Activated CD4-positive, alpha-beta T cell treated with anti-CD3 and anti-CD28 coated beads, Interleukin-2, amount 10 ng/mL, durations not matched to agents 24 days and 14 days (primary cell): Measurements from ENCODE around the gene LTK. TPM values are rescaled to one million over a fixed set of nuclear protein-coding genes. Genes with fewer than 3 reads are reported as not detected.

ENCODE experiments used
- DNase-seq: peaks from one replicate; pipeline ENCODE4 v3.0.0; 2022
- H3K27ac Mint-ChIP-seq: one replicate; pipeline ENCODE4 v1.8.0; 2022; ENCODE audit warnings: mild to moderate bottlenecking, mixed read lengths
- H3K27me3 Mint-ChIP-seq: one replicate; pipeline ENCODE4 v1.8.0; 2022; ENCODE audit warnings: mixed read lengths
- H3K36me3 Mint-ChIP-seq: one replicate; pipeline ENCODE4 v1.8.0; 2022; ENCODE audit warnings: low read depth, mild to moderate bottlenecking, mixed read lengths
- H3K4me1 Mint-ChIP-seq: one replicate; pipeline ENCODE4 v1.8.0; 2021; ENCODE audit warnings: mixed read lengths
- H3K4me3 Mint-ChIP-seq: one replicate; pipeline ENCODE4 v1.8.0; 2022; ENCODE audit warnings: mild to moderate bottlenecking, moderate library complexity, mixed read lengths
- H3K9me3 Mint-ChIP-seq: one replicate; pipeline ENCODE4 v1.8.0; 2021; ENCODE audit warnings: mixed read lengths
- intact Hi-C: fragments of 100-400 bp; cut with micrococcal nuclease; formaldehyde crosslinking; loops from one replicate; pipeline ENCODE4 v1.15.1; 2023
- total RNA-seq: library from RNA; stranded (reverse); gene quantifications from 2 replicates; pipeline ENCODE4 v1.2.3, GENCODE V29; 2022

Gene LTK
- total RNA-seq, 1 donor from 2014 or later: not detected

DNA sequence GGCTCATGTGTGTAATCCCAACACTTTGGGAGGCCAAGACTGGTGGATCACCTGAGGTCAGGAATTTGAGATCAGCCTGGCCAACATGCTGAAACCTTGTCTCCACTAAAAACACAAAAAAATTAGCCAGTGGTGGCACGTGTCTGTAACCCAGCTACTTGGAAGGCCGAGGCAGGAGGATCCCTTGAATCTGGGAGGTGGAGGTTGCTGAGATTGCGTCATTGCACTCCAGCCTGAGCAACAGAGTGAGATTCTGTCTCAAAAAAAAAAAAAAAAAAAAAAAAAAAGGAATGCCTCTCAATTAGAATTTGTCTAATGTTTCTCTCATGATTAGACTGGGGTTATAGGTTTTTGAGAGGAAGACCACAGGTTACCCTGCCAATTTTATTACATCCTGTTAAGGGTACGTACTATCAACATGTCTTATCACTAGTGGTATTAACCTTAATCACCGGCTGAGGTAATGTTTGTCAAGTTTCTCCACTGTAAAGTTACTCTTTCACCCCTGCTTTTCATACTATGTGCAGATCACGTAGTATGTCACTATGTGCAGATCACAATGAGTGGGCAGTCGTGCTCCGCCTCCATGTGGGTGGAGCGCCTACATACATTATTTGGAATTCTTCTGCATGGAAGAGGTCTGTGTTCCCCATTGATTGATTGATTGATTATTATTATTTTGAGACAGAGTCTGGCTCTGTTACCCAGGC, 36.6 kb upstream of the LTK start:
- H3K27me3 Mint-ChIP-seq: peaks cover 8% of the 10 kb centered on the region
- H3K4me1 Mint-ChIP-seq: peaks cover 7% of the 10 kb centered on the region
- DNase-seq: no peak
- intact Hi-C loops: no loop called here
- H3K36me3 Mint-ChIP-seq: no peaks in the 10 kb centered on the region
- peak overlapping the region; percentile 6 for H3K27ac Mint-ChIP-seq
- H3K9me3 Mint-ChIP-seq: no peaks in the 10 kb centered on the region
- no peak overlapping the region for H3K4me3 Mint-ChIP-seq

DNA sequence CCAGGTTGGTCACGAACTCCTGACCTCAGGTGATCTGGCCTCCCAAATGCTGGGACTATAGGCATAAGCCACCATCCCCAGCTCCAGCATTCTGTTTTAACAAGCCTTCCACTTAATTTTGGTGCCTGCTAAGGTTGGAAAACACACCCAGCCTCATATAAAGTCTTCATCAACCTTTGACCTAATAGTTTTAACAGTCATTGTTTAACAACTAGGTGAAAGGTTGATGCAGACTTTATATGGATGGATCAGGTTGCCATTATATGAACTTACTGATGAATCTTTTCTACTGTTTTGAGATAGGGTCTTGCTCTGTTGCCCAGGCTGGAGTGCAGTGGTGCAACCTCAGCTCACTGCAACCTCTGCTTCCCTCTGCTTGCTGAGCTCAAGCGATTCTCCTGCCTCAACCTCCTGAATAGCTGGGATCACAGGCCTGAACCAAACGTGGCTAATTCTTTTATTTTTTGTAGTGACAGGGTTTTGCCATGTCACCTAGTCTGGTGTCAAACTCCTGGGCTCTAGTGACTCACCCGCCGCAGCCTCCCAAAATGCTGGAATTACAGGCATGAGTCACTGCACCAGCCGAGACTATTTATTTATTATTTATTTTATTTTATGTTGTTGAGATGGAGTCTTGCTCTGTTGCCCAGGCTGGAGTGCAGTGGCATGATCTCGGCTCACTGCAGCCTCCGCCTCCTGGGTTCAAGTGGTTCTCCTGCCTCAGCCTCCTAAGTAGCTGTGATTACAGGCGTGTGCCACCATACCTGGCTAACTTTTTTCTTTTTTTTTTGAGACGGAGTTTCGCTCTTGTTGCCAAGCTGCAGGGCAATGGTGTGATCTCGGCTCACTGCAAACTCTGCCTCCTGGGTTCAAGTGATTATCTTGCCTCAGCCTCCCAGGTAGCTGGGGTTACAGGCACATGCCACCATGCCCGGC, 33.5 kb upstream of the LTK start:
- no peak for DNase-seq
- no peaks in the 10 kb centered on the region for H3K36me3 Mint-ChIP-seq
- H3K27ac Mint-ChIP-seq: no peak overlapping the region
- H3K4me1 Mint-ChIP-seq: peaks cover 7% of the 10 kb centered on the region
- H3K27me3 Mint-ChIP-seq: no peaks in the 10 kb centered on the region
- no peaks in the 10 kb centered on the region for H3K9me3 Mint-ChIP-seq
- intact Hi-C loops: no loop called here
- no peak overlapping the region for H3K4me3 Mint-ChIP-seq

- DNase-seq: no peak
- intact Hi-C loops: no loop called here
- no peaks in the 10 kb centered on the region for H3K27me3 Mint-ChIP-seq
- peaks cover 13% of the 10 kb centered on the region for H3K4me1 Mint-ChIP-seq
- H3K9me3 Mint-ChIP-seq: no peaks in the 10 kb centered on the region
- H3K36me3 Mint-ChIP-seq: no peaks in the 10 kb centered on the region
- H3K27ac Mint-ChIP-seq: peak overlapping the region; percentile 61
- H3K4me3 Mint-ChIP-seq: peak overlapping the region; percentile 98
These were observed 31.6 kb upstream of the LTK start for GRCh38 chr15:41545218-41545617.

DNA sequence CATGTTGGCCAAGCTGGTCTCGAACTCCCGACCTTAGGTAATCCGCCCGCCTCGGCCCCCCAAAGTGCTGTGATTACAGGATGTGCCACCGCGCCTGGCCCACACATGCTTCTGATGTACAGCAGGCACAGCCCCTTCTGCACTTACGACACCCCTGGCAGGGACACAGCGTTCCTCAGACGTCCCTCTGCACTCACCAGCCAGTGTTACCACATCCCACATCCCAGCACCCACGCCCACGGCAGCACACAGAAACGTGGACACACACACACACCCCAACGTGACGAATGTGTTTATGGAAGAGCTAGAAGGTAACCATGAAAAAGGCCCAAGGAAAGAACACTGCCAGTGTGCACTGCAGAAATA, 31.0 kb upstream of the LTK start:
- H3K4me3 Mint-ChIP-seq: peak overlapping the region; percentile 98
- H3K4me1 Mint-ChIP-seq: peaks cover 13% of the 10 kb centered on the region
- no peaks in the 10 kb centered on the region for H3K9me3 Mint-ChIP-seq
- DNase-seq: no peak
- no peaks in the 10 kb centered on the region for H3K27me3 Mint-ChIP-seq
- H3K36me3 Mint-ChIP-seq: no peaks in the 10 kb centered on the region
- intact Hi-C loops: loop anchor here (1.0 kb wide), 1 partner anchor 142 kb away; the partner anchor contains the start of gene NDUFAF1
- H3K27ac Mint-ChIP-seq: no peak overlapping the region

DNA sequence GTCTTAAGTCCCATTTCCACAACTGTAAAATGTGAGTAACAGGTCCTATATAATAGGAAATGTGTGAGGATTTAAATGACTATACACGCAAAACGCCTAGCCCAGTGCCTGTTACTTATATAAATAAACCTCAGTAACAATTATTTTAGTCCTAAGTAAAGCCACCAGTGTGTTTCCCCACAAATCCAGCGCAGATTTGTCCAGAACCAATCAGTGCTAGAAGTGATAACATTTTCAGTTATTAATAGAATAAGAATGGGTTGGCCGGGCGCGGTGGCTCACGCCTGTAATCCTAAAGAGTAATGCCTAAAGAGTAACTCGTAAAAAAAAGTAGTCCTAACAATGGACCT, 29.9 kb upstream of the LTK start:
- Mint-ChIP-seq H3K27ac (peak overlapping the region; percentile 85), H3K9me3 (no peaks in the 10 kb centered on the region), H3K27me3 (no peaks in the 10 kb centered on the region), H3K36me3 (no peaks in the 10 kb centered on the region), H3K4me1 (peaks cover 13% of the 10 kb centered on the region), H3K4me3 (peak overlapping the region; percentile 98)
- intact Hi-C loops: no loop called here
- no peak for DNase-seq

DNA sequence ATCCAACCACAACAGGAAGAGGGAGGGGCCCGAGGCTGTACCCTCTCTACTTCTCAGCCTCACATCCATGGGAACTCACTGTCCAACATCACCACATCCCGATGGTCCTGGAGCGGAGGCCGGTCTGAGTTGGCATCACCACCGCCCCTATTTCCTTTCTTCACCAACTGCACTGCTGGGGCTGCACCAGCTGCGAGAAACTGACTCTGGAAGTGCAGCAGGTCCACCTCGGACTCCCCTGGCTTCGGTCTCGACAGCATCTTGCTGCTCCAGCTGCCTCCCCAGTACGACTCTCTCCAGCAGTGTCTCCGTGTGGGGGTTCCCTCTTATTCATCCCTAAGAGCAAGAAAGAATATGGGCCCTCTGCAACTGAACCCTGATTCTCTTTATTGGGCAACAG, 23.2 kb upstream of the LTK start:
- Mint-ChIP-seq H3K9me3 (no peaks in the 10 kb centered on the region), H3K4me1 (peaks cover 13% of the 10 kb centered on the region), H3K36me3 (peaks cover 31% of the 10 kb centered on the region), H3K4me3 (no peak overlapping the region), H3K27me3 (no peaks in the 10 kb centered on the region), H3K27ac (no peak overlapping the region)
- intact Hi-C loops: no loop called here
- no peak for DNase-seq

- intact Hi-C loops: no loop called here
- no peak for DNase-seq
- peaks cover 10% of the 10 kb centered on the region for H3K4me1 Mint-ChIP-seq
- no peak overlapping the region for H3K27ac Mint-ChIP-seq
- H3K27me3 Mint-ChIP-seq: no peaks in the 10 kb centered on the region
- H3K9me3 Mint-ChIP-seq: no peaks in the 10 kb centered on the region
- H3K36me3 Mint-ChIP-seq: peaks cover 34% of the 10 kb centered on the region
- H3K4me3 Mint-ChIP-seq: no peak overlapping the region
These were observed 21.9 kb upstream of the LTK start for GRCh38 chr15:41535544-41535943.

- Mint-ChIP-seq H3K4me3 (no peak overlapping the region), H3K27ac (no peak overlapping the region), H3K36me3 (peaks cover 48% of the 10 kb centered on the region), H3K9me3 (no peaks in the 10 kb centered on the region), H3K27me3 (no peaks in the 10 kb centered on the region), H3K4me1 (no peaks in the 10 kb centered on the region)
- DNase-seq: no peak
- intact Hi-C loops: no loop called here
These were observed 16.8 kb upstream of the LTK start for GRCh38 chr15:41530363-41530956.

DNA sequence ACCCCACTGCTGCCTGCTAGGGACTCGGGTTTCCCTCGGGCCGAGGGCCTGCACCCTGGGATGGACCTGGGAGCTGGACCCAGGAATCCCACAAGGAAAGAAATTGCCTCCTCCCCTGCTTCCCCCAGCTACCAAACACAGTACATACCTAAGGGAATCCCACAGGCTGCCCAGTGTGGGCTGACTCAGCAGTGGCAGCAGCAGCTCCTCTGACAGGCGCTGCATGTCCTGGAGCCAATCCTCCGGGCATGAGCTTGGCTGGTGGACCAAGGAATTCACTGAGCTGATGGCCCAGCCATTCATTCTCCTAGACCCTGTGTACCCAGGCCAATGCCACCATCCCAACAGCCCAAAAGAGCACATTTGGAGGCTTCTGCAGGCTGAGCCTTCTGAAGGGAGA, 9.5 kb upstream of the LTK start:
- Mint-ChIP-seq H3K4me1 (no peaks in the 10 kb centered on the region), H3K9me3 (no peaks in the 10 kb centered on the region), H3K27ac (no peak overlapping the region), H3K27me3 (no peaks in the 10 kb centered on the region), H3K4me3 (no peak overlapping the region), H3K36me3 (peaks cover 34% of the 10 kb centered on the region)
- intact Hi-C loops: no loop called here
- DNase-seq: no peak

- H3K36me3 Mint-ChIP-seq: peaks cover 32% of the 10 kb centered on the region
- no peak overlapping the region for H3K4me3 Mint-ChIP-seq
- DNase-seq: no peak
- no peaks in the 10 kb centered on the region for H3K4me1 Mint-ChIP-seq
- intact Hi-C loops: no loop called here
- no peaks in the 10 kb centered on the region for H3K9me3 Mint-ChIP-seq
- H3K27me3 Mint-ChIP-seq: no peaks in the 10 kb centered on the region
- H3K27ac Mint-ChIP-seq: no peak overlapping the region
These were observed 8.0 kb upstream of the LTK start for GRCh38 chr15:41521614-41522013.

- H3K36me3 Mint-ChIP-seq: peaks cover 31% of the 10 kb centered on the region
- no peak overlapping the region for H3K4me3 Mint-ChIP-seq
- DNase-seq: no peak
- no peaks in the 10 kb centered on the region for H3K9me3 Mint-ChIP-seq
- no peaks in the 10 kb centered on the region for H3K27me3 Mint-ChIP-seq
- H3K27ac Mint-ChIP-seq: no peak overlapping the region
- no peaks in the 10 kb centered on the region for H3K4me1 Mint-ChIP-seq
- intact Hi-C loops: no loop called here
These were observed 7.0 kb upstream of the LTK start for GRCh38 chr15:41520636-41521035.

GRCh38 chr15:41517895-41518449, 4.3 kb upstream of the LTK start:
- H3K36me3 Mint-ChIP-seq: peaks cover 28% of the 10 kb centered on the region
- no peak for DNase-seq
- peaks cover 11% of the 10 kb centered on the region for H3K4me1 Mint-ChIP-seq
- intact Hi-C loops: no loop called here
- peaks cover 11% of the 10 kb centered on the region for H3K27me3 Mint-ChIP-seq
- no peaks in the 10 kb centered on the region for H3K9me3 Mint-ChIP-seq
- no peak overlapping the region for H3K4me3 Mint-ChIP-seq
- no peak overlapping the region for H3K27ac Mint-ChIP-seq

GRCh38 chr15:41512940-41513505, 604 bp downstream of the LTK start:
- Mint-ChIP-seq H3K9me3 (no peaks in the 10 kb centered on the region), H3K4me1 (peaks cover 20% of the 10 kb centered on the region), H3K36me3 (peaks cover 14% of the 10 kb centered on the region), H3K27ac (no peak overlapping the region), H3K27me3 (peaks cover 42% of the 10 kb centered on the region), H3K4me3 (peak overlapping the region; percentile 77)
- peak; percentile 79 for DNase-seq
- intact Hi-C loops: loop anchor here (1.0 kb wide), 1 partner anchor 11 kb away; no protein-coding TSS in a partner anchor
